Vagina (tissue), 2 donors: ENCODE measurements around the gene DACT2.

Source experiments
- POLR2A ChIP-seq, 2 donors: fragments of 450-650 bp; IDR thresholded peaks; one replicate each; pipeline ENCODE4 v1.6.1; 2017; ENCODE audit warnings: antibody characterized with exemption in 2 of 2, mild to moderate bottlenecking in 2 of 2, moderate library complexity in 2 of 2
- POLR2AphosphoS5 ChIP-seq, 2 donors: sonication (generic); formaldehyde crosslinking; IDR thresholded peaks; one replicate each; pipeline ENCODE4 v1.9.0; 2017; ENCODE audit warnings: antibody characterized with exemption in 2 of 2, mild to moderate bottlenecking in 2 of 2, low read depth in 1 of 2; ENCODE audit not compliant: insufficient read depth in 1 of 2
- TF ChIP-seq, protein P1 (sequence below), 3 experiments: fragments of 450-650 bp in 2 of 3; fragments of 200-600 bp in 1 of 3; sonication (generic) in 1 of 3; IDR thresholded peaks; one replicate each; pipeline ENCODE4 v1.5.1; 2017 to 2019; ENCODE audit warnings: antibody characterized with exemption in 3 of 3, mild to moderate bottlenecking in 2 of 3, moderate library complexity in 2 of 3

- TF ChIP-seq, protein P1, sequence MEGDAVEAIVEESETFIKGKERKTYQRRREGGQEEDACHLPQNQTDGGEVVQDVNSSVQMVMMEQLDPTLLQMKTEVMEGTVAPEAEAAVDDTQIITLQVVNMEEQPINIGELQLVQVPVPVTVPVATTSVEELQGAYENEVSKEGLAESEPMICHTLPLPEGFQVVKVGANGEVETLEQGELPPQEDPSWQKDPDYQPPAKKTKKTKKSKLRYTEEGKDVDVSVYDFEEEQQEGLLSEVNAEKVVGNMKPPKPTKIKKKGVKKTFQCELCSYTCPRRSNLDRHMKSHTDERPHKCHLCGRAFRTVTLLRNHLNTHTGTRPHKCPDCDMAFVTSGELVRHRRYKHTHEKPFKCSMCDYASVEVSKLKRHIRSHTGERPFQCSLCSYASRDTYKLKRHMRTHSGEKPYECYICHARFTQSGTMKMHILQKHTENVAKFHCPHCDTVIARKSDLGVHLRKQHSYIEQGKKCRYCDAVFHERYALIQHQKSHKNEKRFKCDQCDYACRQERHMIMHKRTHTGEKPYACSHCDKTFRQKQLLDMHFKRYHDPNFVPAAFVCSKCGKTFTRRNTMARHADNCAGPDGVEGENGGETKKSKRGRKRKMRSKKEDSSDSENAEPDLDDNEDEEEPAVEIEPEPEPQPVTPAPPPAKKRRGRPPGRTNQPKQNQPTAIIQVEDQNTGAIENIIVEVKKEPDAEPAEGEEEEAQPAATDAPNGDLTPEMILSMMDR (IDR thresholded peaks at IDR 0.05), result no peak
- TF ChIP-seq POLR2A (IDR thresholded peaks at IDR 0.05), result no peak
- TF ChIP-seq POLR2AphosphoS5 (IDR thresholded peaks at IDR 0.05; ENCODE audit: insufficient read depth in 1 of 2, low read depth in 1 of 2), result no peak
Measured at GRCh38 chr6:168353041-168353440, 33.5 kb upstream of the DACT2 start.
